Ovary (tissue), 3 donors: ENCODE measurements around the gene COL1A2.

ENCODE experiments used
- CTCF ChIP-seq, 3 donors: fragments of 450-650 bp in 2 of 3; fragments of 200-600 bp in 1 of 3; IDR thresholded peaks; one replicate each; pipeline versions ENCODE4 v1.5.1 to v1.8.0; 2016 to 2022; ENCODE audit warnings: antibody characterized with exemption in 3 of 3, mild to moderate bottlenecking in 1 of 3
- EP300 ChIP-seq: sonication (generic); formaldehyde crosslinking; IDR thresholded peaks from one replicate; pipeline ENCODE4 v1.6.1; 2017; ENCODE audit warnings: antibody characterized with exemption
- POLR2A ChIP-seq: fragments of 450-650 bp; IDR thresholded peaks from one replicate; pipeline ENCODE4 v1.6.1; 2017; ENCODE audit warnings: antibody characterized with exemption, mild to moderate bottlenecking, moderate library complexity
- donor health status: DM: no; HTN: no; CAD: no.

GRCh38 chr7:94368371-94368791 is 26.3 kb upstream of the COL1A2 start:
- TF ChIP-seq POLR2A (no peak), CTCF (IDR thresholded peaks at IDR 0.05) (no peak), EP300 (no peak)
